Fibroblast of skin of abdomen (primary cell): Measurements from ENCODE around the gene NHSL1. TPM values are rescaled to one million over a fixed set of nuclear protein-coding genes. Genes with fewer than 3 reads are reported as not detected.

Experiments used
- DNase-seq: peaks from one replicate; pipeline ENCODE4 v3.0.0-alpha.2; 2013
- polyA plus RNA-seq, 2 experiments: library from polyadenylated mRNA; unstranded; fragments of 120-200 nt; gene quantifications; one replicate each; pipeline ENCODE4 v1.2.1, GENCODE V29; 2013; ENCODE audit not compliant: insufficient read length in 2 of 2

NHSL1 gene, protein sequence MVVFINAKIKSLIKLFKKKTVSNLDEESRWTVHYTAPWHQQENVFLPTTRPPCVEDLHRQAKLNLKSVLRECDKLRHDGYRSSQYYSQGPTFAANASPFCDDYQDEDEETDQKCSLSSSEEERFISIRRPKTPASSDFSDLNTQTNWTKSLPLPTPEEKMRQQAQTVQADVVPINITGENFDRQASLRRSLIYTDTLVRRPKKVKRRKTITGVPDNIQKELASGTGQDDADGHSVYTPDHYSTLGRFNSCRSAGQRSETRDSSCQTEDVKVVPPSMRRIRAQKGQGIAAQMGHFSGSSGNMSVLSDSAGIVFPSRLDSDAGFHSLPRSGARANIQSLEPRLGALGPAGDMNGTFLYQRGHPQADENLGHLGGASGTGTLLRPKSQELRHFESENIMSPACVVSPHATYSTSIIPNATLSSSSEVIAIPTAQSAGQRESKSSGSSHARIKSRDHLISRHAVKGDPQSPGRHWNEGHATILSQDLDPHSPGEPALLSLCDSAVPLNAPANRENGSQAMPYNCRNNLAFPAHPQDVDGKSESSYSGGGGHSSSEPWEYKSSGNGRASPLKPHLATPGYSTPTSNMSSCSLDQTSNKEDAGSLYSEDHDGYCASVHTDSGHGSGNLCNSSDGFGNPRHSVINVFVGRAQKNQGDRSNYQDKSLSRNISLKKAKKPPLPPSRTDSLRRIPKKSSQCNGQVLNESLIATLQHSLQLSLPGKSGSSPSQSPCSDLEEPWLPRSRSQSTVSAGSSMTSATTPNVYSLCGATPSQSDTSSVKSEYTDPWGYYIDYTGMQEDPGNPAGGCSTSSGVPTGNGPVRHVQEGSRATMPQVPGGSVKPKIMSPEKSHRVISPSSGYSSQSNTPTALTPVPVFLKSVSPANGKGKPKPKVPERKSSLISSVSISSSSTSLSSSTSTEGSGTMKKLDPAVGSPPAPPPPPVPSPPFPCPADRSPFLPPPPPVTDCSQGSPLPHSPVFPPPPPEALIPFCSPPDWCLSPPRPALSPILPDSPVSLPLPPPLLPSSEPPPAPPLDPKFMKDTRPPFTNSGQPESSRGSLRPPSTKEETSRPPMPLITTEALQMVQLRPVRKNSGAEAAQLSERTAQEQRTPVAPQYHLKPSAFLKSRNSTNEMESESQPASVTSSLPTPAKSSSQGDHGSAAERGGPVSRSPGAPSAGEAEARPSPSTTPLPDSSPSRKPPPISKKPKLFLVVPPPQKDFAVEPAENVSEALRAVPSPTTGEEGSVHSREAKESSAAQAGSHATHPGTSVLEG (N-terminal part only)
- polyA plus RNA-seq (2013, experiment 1 of 2; ENCODE audit: insufficient read length) = 9.1 TPM
- polyA plus RNA-seq (2013, experiment 2 of 2; ENCODE audit: insufficient read length) = 8.8 TPM

DNA sequence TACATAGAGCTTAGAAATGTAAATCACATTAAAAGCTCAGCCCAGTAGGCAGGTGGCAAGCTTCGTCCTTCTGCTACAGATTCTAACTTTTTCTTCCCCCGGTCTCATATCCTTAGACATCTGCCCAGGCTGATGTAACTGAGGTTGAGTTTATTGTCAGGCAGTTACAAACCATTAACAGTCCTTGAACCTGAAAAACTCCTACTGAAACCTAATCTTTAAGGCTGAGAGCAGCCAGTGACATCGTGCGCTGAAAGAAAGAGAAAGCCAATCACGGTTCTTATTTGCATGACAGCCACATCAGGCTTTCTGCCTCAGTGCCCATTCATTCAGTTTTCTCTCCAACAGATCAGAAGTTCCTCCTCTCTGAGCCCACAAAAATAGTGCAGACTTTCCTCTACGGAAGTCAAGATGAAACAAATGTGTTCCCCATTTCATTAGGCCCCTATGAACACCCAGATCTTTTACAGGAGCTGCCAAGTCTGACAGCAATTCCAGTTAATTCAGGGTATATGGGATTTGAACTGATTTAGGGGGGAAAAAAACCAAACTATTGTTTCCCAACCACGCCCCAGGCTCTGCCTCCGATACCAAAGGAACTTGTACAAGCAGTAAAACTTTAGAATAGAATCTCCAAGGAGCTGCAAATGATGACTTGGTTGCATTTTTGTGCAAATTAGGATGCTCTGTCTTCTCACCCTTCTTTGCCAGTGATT, at the start of gene NHSL1:
TSS of gene NHSL1 (minus strand) at position 192 of the 716 bp plus-strand sequence. CDS start 204 bp downstream, outside the sequence.
- DNase-seq = peak; percentile 62

DNA sequence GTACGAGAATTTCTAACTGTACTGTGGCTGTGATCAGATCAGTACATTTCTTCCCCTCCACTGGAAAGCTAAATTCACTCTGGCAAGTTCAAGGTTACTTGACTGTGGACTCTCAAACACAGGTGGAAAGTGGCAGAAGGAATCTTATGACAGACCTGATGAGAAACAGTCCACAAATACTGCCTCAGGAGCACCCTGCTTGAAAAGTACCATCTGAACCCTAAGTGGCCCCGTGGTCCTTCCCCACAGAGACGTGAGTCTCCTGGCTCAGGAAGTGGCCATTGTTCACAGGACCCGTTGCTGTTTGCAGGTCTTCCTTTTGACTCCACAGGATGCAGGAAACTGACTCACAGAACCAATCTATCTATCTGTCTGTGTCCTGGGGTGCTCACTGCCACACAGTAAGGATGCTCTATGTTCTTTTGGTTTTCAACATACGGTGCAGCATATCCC, 47.5 kb upstream of the NHSL1 start:
- DNase-seq = no peak

DNA sequence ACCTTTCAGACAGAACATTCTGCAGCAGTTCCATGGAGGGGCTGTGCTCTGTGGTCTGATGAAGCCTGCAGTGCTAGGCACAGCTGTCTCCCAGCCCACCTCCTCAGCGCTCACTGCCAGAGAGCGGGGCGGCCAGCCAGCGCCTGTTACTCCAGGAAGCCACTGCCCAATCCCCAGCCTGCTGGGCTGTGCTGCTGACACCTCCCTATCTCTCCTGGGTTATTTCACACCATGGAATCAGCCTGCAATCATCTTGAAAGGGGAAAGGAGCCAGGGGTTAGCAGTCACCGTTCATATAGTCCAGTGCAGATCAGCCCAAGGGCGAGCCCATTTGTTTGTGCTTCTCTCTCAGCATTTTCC, 46.3 kb upstream of the NHSL1 start:
- DNase-seq = peak; percentile 74

DNA sequence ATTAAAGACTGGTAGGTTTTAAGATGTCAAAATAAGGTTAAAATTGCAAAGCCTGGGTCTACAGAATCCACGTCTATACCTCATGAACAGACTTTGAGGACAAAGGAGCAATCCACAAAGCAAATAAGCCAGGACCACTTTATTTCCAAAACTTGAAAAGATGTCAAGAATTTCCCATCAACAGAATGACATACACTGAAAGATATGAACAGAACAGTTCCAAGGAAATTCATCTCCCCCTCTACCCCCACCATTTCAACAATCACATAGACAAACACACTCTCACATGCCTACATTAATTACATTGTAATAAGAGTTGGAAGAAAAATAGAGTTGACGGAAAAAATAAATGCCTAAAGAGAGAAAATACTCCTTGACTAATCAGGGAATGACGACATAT, 45.2 kb upstream of the NHSL1 start:
- peak; percentile 66 for DNase-seq

DNA sequence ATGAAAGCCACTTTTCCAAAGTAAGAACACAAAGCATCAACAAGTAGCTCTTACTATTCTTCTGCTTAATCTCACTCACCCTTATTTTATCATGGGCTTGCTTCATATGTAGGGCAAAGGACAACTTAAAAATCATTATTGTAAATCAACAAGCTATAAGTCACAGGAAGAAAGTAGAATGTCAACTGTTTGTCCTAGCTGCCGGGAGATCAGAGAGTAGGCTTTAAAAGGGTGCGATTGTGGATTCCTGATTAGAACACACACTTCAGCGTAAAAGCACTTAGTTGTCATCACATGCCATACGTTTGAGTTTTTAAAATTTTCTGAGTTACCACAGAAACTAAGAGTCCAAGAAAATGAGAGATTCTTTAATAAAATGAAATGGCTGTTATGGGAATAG, 44.4 kb upstream of the NHSL1 start:
- DNase-seq = no peak

DNA sequence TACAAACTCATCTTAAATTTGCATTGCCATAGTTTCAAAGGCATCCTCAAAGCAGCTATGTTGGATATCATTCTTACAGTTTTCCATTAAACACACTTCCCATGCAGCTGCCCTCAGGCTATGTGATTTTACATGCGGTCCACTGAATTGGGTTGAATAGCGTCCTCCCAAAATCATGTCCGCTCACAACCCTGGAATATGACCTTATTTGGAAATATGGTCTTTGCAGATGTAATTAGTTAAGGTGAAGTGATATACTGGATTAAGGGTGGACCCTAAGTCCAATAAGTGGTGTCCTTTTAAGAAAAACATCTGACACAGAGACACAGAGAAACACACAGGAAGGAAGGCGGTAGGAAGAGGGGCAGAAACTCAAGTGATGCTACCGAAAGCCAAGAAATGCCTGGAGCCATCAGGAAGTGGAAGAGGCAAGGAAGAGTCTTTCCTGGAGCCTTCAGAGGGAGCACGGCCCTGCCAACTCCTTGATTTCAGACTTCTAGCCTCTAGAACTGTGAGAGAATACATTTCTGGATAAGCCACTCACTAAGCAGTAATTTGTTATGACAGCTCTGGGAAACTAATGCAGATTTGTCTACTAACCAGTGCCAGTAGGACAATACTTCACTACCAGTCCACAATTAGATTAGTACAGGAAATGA, 42.7 kb upstream of the NHSL1 start:
- DNase-seq = no peak

DNA sequence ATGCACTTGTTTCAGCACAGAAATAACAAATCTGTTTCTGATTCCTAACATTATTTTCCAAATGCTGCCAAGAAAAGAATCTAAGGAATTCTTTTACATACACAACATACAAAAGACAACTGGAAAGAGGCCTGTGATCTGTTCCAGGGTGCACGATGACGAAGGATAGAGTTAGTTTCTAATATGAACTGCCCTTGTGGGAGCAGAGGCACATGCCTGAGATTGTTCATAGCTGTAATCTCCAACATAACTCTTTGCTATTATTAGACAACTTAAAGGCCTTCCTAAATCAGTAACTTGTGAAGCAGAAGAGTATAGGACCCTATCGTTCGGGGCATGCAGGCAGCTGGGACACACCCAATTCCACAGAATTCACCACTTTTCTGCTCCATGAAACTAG, 41.2 kb upstream of the NHSL1 start:
- DNase-seq = peak; percentile 96

DNA sequence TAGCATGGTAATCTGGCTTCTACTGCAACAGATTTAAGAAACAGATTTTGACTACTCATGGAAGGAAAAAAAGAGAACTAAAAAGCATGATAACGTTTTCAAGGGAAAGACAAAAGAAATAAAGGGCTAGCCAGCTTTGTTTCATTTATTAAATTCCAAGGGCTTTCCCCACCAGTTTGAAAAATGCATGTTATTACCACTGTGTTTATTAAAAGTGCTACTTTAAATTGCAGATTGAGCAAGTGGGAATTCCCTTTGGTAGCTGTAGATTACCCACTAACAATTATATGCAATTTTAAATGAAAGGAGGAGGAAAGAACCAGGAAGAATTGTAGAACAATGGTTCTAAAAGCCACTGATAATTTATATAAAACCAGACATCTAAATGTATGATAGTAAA, 40.6 kb upstream of the NHSL1 start:
- DNase-seq = no peak

DNA sequence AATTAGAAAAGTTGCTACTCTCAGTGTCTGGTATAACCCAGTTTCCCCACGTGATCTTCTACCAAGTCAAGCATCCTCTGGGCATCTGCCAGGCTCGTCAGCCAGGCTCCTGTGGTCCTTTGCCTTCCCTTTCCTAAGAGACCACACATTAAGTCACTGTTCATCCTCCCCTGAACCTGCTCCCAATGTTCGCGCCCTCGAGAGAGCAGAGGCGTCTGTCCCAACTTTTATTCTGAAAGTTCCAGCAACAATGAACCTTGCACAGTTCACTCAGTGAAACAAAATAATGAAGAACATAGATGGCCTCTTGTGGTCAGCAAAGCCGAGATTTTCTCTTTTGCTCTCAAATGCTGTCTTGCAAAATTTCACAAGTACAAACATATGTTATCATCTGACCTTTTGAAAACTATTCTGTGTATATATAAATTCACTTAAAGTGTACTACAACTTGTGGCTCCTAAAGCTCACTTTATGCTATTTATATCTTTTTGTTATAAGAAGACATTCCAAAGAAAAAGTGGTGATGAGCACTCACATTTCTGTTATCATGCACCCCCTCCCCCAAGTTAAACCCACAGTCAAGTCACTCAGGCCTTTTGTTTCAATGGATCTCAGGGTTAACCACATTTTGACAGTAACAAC, 39.2 kb upstream of the NHSL1 start:
- peak; percentile 37 for DNase-seq

DNA sequence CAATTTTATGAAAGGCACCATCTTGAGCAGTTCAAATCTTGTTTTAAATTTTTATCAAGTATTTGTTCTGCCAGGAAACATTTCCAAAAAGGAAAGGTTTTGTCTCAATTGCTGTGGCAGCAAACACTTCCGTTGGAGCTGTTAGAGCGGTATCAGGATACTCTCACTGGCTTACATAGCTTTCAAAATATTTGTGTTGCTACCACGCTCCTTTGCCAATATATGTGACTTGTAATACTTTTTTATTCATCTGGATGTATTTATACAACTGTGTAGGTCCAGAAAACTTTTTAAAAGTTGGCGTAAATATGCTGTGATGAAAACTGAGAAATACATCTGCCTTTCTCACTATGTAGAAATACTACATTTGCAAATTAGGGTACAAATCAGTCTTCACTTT, 37.8 kb upstream of the NHSL1 start:
- DNase-seq = peak; percentile 62

DNA sequence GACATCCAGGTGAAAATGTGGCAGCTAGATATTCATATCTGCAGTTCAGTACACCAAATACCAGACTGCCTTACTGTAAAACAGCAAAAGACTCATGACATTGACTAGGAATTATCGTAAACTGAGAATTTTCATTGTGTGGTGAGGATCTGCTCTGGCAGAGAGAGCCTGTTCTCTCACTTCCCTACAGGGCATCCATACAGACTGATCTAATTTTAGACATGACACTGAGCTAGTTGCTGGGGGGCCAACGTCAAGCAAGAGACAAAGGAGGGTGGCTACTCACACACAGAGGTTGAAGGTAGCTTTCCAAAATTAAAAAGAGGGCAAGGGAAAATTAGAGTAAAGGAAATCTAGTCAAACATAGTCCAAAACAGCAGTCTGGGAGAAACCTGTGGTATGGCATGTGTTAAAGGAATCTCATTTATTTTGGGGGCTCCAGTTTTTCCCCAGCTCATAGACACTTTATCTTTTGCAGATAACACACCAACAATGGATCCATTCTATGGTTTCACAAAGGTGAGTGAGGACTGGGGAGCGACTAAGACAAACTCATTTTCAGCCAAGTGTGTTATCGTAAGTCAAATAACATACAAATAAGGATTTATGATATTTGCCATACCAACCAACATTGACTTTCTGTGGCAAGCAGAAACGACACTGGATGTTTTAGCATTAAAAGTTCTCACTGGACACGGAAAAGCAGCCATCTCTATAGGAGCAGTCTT, 36.6 kb upstream of the NHSL1 start:
- no peak for DNase-seq

DNA sequence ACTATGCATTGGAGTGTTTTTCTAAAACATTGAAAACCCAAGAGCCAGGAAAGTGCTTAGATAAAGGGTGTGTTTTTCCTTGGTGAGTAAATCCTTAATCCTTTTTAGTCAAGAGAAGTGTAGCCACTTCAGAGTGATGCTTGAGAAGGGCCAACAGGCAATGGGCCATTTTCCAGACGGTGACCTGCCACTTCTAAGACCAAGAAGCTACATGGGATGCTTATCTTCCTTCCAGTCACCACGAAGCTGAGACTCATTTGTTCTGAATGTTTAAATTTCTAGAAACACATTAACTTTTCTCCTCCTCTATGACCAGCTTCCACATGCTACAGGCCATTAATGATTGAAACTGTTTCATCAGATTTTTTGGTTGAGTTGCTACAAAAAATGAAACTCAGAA, 34.4 kb upstream of the NHSL1 start:
- no peak for DNase-seq

DNA sequence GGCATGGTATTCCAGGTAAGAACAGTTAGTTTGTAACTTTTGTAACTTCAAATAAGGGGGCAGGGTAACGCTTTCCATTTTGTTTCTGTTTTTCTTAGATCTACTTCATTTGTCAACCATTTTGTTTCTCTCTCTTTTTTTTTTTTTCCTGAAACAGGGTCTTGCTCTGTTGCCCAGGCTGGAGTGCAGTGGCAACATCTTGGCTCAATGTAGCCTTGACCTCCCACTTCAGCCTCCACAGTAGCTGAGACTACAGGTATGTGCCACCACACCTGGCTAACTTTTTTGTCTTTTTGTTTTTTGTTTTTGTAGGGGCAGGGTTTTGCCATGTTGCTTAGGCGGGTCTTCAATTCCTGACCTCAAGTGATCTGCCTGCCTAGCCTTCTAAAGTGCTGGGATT, 32.1 kb upstream of the NHSL1 start:
- no peak for DNase-seq

DNA sequence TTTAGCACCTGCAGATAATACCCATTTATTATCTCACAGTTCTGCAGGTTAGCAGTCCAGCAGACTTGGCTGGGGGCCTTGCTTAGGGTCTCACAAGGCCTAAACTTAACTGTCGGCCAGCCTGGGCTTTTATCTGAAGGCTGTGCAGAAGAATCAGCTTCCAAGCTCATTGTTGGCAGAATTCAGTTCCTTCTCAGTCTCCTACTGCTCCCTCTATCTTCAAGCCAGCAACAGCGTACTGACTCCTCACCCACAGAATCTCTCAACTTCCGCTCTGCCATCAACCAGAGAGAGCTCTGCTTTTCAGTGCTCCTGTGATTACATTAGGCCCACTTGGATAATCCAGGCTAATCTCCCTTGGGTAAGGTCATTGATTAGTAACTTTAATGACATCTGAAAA, 30.2 kb upstream of the NHSL1 start:
- no peak for DNase-seq

DNA sequence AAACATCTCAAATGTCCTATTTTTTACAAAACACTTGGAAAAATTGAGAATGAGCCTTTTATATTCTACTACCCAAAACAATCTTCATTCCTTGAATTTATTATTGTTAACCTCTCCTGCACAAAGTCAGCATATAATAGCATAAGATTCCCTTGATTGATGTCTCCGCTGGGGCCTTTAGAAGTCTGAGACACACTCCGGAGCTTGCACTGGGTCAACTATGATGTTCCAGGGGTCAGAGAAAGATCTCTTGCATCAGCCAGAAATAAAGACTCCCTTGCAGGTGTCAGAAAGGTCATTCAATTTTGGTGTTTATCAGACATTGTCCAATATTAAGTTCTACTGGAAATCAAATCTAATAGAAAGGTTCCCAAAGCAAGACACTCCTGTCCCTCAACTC, 29.7 kb upstream of the NHSL1 start:
- DNase-seq = no peak

DNA sequence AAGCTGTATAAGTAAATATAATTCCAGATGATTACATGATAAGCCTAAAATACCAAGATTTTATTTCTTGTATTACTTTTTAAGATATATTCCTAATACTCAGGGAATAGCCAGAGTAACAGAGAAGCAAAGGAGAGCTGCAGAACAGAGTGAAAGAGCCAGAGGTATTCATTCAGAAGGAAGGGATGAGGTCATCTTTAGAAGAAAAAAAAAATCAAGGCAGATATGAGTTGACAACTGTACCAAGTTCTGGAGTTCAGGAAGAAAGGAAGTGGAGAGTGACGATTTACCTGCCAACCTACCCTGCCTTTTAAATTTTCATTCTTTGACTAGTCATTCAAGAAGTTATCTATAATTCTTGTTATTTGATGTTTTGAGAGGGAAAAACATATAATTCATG, 28.8 kb upstream of the NHSL1 start:
- DNase-seq = no peak

DNA sequence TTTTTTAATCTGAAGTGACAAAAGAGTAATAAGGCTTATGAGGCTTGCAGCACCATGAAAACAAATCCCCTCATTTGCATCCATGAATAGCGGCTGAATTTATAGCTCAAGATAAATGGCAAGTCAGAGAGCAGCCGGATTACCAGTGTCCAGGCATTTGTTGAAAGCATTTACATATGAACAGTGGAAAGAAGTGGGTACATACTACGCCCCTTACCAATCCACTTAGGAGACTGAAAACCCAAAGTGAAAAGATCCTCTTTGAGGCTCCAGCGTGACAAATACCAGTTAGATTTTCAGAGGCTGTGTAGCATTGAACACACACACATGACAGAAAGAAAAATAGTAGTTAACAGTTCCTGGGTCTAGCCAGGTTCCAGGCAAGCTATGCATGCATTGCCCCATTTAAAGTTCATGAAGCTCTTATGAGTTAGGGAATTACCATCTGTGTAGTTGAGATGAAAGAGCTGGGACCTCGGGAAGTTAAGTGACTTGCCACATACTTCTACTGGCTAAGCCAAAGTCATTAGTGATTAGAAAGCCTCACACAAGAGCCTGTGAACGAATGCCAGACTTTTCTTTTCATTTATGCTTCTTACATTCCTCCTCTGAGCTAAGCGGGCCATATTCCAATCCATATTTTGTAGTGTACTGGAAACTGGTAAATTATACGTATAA, 28.3 kb upstream of the NHSL1 start:
- peak; percentile 20 for DNase-seq

DNA sequence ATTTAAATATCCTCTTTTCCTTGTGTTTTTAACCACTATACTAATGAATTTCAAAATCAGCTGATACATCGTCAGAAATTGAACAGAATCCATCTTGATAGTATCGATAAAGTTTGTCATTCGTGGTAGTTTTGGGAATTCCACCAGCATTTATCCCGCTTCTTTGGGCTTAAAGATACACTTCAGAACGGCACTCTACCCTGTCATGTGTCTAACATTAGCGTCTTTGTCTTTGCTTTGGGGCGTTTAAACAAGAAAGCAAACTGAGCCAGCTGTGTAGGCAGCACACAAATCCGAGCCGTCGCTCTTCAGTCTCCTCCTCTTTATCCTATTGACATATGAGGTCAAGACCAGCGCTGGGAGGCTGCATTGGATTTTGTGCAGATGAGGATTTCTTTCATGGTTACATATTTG, 27.5 kb upstream of the NHSL1 start:
- no peak for DNase-seq

DNA sequence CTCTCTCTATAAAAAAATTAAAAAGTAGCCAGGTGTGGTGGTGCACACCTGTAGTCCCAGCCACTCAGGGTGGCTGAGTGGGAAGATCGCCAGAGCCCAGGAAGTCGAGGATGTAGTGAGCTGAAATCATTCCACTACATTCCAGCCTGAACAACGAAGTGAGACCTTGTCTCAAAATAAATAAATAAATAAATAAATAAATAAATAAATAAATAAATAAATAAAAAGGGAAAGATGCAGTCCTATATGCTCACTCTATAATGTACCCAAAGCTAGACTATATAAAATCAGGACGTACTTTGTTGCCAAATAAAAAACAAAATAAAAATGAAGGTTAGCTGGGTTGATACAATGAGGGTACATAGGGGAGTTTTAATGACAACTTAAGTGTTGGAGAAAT, 26.1 kb upstream of the NHSL1 start:
- DNase-seq = no peak

DNA sequence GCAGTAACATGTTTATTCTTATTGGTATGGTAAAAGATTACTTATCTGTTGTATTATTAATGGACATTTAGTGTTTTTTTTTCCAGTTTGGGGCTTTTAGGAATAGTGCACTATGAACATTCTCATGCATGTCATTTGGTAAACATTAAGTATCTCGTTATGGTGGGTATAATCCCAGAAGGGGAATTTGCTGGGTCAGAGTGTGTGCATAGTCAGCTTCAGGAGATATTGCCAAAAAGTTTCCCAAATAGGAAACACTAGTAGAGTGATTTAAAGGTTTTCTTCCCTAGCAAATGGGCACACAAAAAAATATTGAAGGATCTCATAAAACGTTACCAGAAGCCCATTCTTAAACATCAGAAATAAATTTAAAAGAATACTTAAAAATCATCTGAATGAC, 25.2 kb upstream of the NHSL1 start:
- no peak for DNase-seq
